ENCODE measurements around the gene PCDHA8. TPM values are rescaled to one million over a fixed set of nuclear protein-coding genes. Genes with fewer than 3 reads are reported as not detected.
"Not testable (repeated sequence)": the region's sequence is repeated elsewhere in the genome, so short reads cannot be mapped to it uniquely, and the experiment has no call there.

PCDHA8 gene
- total RNA-seq, result not detected

DNA sequence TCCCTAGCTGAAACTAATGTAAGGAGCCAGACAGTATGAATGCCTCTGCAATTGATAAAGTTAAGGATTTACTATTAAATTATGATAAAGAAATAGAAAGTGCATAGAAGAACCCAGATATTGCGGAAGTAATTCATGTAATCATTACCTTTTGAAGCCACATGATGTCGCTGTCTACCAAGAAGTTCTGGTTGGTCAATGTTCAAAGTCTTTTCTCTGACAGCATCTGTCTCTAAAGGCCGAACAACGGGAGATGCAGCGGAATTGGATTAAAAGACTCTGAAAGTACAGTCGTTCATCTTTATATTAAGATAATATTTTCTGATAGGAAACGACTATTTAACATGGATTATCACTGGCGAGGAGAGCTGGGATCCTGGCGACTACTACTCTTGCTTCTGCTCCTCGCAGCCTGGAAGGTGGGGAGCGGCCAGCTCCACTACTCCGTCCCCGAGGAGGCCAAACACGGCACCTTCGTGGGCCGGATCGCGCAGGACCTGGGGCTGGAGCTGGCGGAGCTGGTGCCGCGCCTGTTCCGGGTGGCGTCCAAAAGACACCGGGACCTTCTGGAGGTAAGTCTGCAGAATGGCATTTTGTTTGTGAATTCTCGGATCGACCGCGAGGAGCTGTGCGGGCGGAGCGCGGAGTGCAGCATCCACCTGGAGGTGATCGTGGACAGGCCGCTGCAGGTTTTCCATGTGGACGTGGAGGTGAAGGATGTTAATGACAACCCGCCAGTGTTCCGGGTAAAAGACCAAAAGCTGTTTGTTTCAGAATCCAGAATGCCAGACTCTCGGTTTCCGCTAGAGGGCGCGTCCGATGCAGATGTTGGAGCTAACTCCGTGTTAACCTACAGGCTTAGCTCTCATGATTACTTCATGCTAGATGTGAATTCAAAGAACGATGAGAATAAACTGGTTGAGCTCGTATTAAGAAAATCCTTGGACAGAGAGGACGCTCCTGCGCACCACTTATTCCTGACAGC lies at the start of gene PCDHA8:
Gene PCDHA8, plus strand, starts transcription at position 210 of the 985 bp plus-strand sequence. Its CDS starts 135 bp downstream, at position 345.
- Mint-ChIP-seq H3K9me3 (ENCODE audit: insufficient read depth) (peaks cover 22% of the 10 kb centered on the region), H3K27me3 (ENCODE audit: low read depth) (no peaks in the 10 kb centered on the region), H3K4me1 (ENCODE audit: low read depth) (no peaks in the 10 kb centered on the region), H3K36me3 (ENCODE audit: low read depth) (peaks cover 5% of the 10 kb centered on the region), H3K4me3 (peak within 1 kb of the TSS; percentile 22), H3K27ac (no peak within 1 kb of the TSS)
- DNase-seq, result no peak
- no peak for ATAC-seq
- CTCF ChIA-PET, result interaction anchor here (1.5 to 1.6 kb wide), 2 partner anchors 11 to 56 kb away, joined by 4 to 6 read pairs; partner anchors contain the start of gene PCDHA1
- POLR2A ChIA-PET, result no interaction called here

- H3K27ac Mint-ChIP-seq, result no peak within 1 kb of the TSS
- H3K9me3 Mint-ChIP-seq (ENCODE audit: insufficient read depth), result peaks cover 13% of the 10 kb centered on the region
- ATAC-seq (no peak), DNase-seq (no peak)
- CTCF ChIA-PET, result interaction anchor here (1.3 kb wide), 1 partner anchor 11 kb away, joined by 3 read pairs; no protein-coding TSS in a partner anchor
- no peaks in the 10 kb centered on the region for H3K27me3 Mint-ChIP-seq (ENCODE audit: low read depth)
- peaks cover 1% of the 10 kb centered on the region for H3K36me3 Mint-ChIP-seq (ENCODE audit: low read depth)
- no peaks in the 10 kb centered on the region for H3K4me1 Mint-ChIP-seq (ENCODE audit: low read depth)
- H3K4me3 Mint-ChIP-seq, result no peak within 1 kb of the TSS
- POLR2A ChIA-PET, result no interaction called here
These were observed 46.3 kb upstream of the PCDHA8 start, which contains the start of gene PCDHA2 for GRCh38 chr5:140794595-140795258. Gene PCDHA2 (plus strand): TSS chr5:140794852.

GRCh38 chr5:140795259-140795641 lies 45.7 kb upstream of the PCDHA8 start:
- Mint-ChIP-seq H3K9me3 (ENCODE audit: insufficient read depth) (peaks cover 11% of the 10 kb centered on the region), H3K27ac (no peak overlapping the region), H3K4me3 (no peak overlapping the region), H3K4me1 (ENCODE audit: low read depth) (no peaks in the 10 kb centered on the region), H3K36me3 (ENCODE audit: low read depth) (peaks cover 1% of the 10 kb centered on the region), H3K27me3 (ENCODE audit: low read depth) (no peaks in the 10 kb centered on the region)
- DNase-seq, result no peak
- no peak for ATAC-seq
- POLR2A ChIA-PET, result interaction anchor here (0.6 kb wide), 1 partner anchor 20 kb away, joined by 3 read pairs; no protein-coding TSS in a partner anchor
- CTCF ChIA-PET, result interaction anchor here (1.3 kb wide), 1 partner anchor 11 kb away, joined by 3 read pairs; no protein-coding TSS in a partner anchor

DNA sequence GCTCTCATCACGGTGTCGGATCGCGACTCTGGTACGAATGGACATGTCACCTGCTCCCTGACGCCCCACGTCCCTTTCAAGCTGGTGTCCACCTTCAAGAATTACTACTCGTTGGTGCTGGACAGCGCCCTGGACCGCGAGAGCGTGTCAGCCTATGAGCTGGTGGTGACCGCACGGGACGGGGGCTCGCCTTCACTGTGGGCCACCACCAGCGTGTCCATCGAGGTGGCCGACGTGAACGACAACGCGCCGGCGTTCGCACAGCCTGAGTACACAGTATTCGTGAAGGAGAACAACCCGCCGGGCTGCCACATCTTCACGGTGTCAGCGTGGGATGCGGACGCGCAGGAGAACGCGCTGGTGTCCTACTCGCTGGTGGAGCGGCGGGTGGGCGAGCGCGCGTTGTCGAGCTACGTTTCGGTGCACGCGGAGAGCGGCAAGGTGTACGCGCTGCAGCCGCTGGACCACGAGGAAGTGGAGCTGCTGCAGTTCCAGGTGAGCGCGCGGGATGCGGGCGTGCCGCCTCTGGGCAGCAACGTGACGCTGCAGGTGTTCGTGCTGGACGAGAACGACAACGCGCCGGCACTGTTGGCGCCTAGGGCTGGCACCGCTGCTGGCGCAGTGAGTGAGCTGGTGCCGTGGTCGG lies 44.8 kb upstream of the PCDHA8 start:
- H3K27ac Mint-ChIP-seq; H3K4me3 Mint-ChIP-seq; H3K36me3 Mint-ChIP-seq (ENCODE audit: low read depth); ATAC-seq; DNase-seq; H3K4me1 Mint-ChIP-seq (ENCODE audit: low read depth); CTCF ChIA-PET; H3K27me3 Mint-ChIP-seq (ENCODE audit: low read depth): not testable (repeated sequence)
- H3K9me3 Mint-ChIP-seq (ENCODE audit: insufficient read depth), result peaks cover 14% of the 10 kb centered on the region
- POLR2A ChIA-PET, result interaction anchor here (0.6 kb wide), 2 partner anchors 19 to 411 kb away, joined by 3 read pairs; no protein-coding TSS in a partner anchor

DNA sequence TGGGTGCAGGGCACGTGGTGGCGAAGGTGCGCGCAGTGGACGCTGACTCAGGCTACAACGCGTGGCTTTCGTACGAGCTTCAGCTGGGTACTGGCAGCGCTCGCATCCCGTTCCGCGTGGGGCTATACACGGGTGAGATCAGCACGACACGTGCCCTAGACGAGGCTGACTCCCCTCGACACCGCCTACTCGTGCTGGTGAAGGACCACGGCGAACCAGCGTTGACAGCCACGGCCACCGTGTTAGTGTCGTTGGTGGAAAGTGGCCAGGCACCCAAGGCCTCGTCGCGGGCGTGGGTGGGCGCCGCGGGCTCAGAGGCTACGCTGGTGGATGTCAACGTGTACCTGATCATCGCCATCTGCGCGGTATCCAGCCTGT lies 44.3 kb upstream of the PCDHA8 start:
- H3K4me3 Mint-ChIP-seq, result no peak overlapping the region
- no peak for ATAC-seq
- POLR2A ChIA-PET, result interaction anchor here (0.6 kb wide), 1 partner anchor 410 kb away, joined by 3 read pairs; no protein-coding TSS in a partner anchor
- peaks cover 1% of the 10 kb centered on the region for H3K36me3 Mint-ChIP-seq (ENCODE audit: low read depth)
- no peak for DNase-seq
- H3K27me3 Mint-ChIP-seq (ENCODE audit: low read depth), result no peaks in the 10 kb centered on the region
- peaks cover 19% of the 10 kb centered on the region for H3K9me3 Mint-ChIP-seq (ENCODE audit: insufficient read depth)
- H3K4me1 Mint-ChIP-seq (ENCODE audit: low read depth), result no peaks in the 10 kb centered on the region
- no peak overlapping the region for H3K27ac Mint-ChIP-seq
- CTCF ChIA-PET, result no interaction called here

GRCh38 chr5:140800816-140801493 lies 40.0 kb upstream of the PCDHA8 start, which contains the start of gene PCDHA3:
Gene PCDHA3 (plus strand): TSS chr5:140801057.
- peaks cover 31% of the 10 kb centered on the region for H3K9me3 Mint-ChIP-seq (ENCODE audit: insufficient read depth)
- H3K4me1 Mint-ChIP-seq (ENCODE audit: low read depth), result no peaks in the 10 kb centered on the region
- POLR2A ChIA-PET, result no interaction called here
- ATAC-seq (no peak), DNase-seq (no peak)
- H3K36me3 Mint-ChIP-seq (ENCODE audit: low read depth), result no peaks in the 10 kb centered on the region
- H3K27ac Mint-ChIP-seq, result no peak within 1 kb of the TSS
- peak within 1 kb of the TSS; percentile 15 for H3K4me3 Mint-ChIP-seq
- CTCF ChIA-PET, result no interaction called here
- peaks cover under 1% of the 10 kb centered on the region for H3K27me3 Mint-ChIP-seq (ENCODE audit: low read depth)

GRCh38 chr5:140801494-140801841 lies 39.5 kb upstream of the PCDHA8 start:
- CTCF ChIA-PET, result no interaction called here
- POLR2A ChIA-PET, result no interaction called here
- peaks cover 2% of the 10 kb centered on the region for H3K27me3 Mint-ChIP-seq (ENCODE audit: low read depth)
- DNase-seq (no peak), ATAC-seq (no peak)
- no peaks in the 10 kb centered on the region for H3K36me3 Mint-ChIP-seq (ENCODE audit: low read depth)
- H3K27ac Mint-ChIP-seq, result no peak overlapping the region
- peaks cover 31% of the 10 kb centered on the region for H3K9me3 Mint-ChIP-seq (ENCODE audit: insufficient read depth)
- H3K4me1 Mint-ChIP-seq (ENCODE audit: low read depth), result no peaks in the 10 kb centered on the region
- H3K4me3 Mint-ChIP-seq, result no peak overlapping the region

- H3K4me3 Mint-ChIP-seq; CTCF ChIA-PET; DNase-seq; ATAC-seq; H3K27ac Mint-ChIP-seq; POLR2A ChIA-PET; H3K36me3 Mint-ChIP-seq (ENCODE audit: low read depth); H3K27me3 Mint-ChIP-seq (ENCODE audit: low read depth); H3K4me1 Mint-ChIP-seq (ENCODE audit: low read depth): not testable (repeated sequence)
- H3K9me3 Mint-ChIP-seq (ENCODE audit: insufficient read depth), result peaks cover 32% of the 10 kb centered on the region
These were observed 38.6 kb upstream of the PCDHA8 start for GRCh38 chr5:140802381-140802780.

DNA sequence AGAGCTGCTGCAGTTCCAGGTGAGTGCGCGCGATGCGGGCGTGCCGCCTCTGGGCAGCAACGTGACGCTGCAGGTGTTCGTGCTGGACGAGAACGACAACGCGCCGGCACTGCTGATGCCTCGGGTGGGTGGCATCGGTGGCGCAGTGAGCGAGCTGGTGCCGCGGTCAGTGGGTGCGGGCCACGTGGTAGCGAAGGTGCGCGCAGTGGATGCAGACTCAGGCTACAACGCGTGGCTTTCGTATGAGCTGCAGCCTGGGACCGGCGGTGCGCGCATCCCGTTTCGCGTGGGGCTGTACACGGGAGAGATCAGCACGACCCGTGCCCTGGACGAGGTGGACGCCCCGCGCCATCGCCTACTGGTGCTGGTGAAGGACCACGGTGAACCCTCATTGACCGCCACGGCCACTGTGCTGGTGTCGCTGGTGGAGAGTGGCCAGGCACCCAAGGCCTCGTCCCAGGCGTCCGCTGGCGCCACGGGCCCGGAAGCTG lies 38.2 kb upstream of the PCDHA8 start:
- POLR2A ChIA-PET, result no interaction called here

DNA sequence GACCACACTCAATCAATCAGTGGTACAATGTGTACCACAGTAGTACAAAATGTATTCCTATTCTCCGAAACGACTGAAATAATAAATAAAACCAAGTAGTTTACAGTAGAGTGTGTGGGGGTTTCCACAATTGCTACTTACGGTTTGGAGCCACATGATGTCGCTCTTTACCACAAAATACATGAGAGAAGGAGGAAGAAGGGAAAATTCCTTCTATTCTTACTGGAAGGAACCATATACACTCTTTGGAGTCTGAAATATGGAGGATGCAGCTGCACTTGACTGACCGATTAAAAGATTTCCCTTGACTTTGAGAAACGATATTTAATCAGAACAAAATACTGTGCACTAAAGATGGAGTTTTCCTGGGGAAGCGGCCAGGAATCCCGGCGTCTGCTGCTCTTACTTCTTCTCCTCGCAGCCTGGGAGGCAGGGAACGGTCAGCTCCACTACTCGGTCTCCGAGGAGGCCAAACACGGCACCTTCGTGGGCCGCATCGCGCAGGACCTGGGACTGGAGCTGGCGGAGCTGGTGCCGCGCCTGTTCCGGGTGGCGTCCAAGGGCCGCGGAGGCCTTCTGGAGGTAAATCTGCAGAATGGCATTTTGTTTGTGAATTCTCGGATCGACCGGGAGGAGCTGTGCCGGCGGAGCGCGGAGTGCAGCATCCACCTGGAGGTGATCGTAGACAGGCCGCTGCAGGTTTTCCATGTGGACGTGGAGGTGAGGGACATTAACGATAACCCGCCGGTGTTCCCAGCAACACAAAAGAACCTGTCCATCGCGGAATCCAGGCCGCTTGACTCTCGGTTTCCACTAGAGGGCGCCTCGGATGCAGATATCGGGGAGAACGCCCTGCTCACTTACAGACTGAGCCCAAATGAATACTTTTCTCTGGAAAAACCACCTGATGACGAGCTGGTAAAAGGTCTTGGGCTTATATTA lies 33.9 kb upstream of the PCDHA8 start, which contains the start of gene PCDHA4:
Gene PCDHA4, plus strand, starts transcription at position 235 of the 942 bp plus-strand sequence.
- H3K27me3 Mint-ChIP-seq (ENCODE audit: low read depth), result peaks cover 2% of the 10 kb centered on the region
- DNase-seq, result no peak
- no peaks in the 10 kb centered on the region for H3K4me1 Mint-ChIP-seq (ENCODE audit: low read depth)
- ChIA-PET POLR2A (no interaction called here), CTCF (interaction anchor here (0.7 to 1.7 kb wide), 3 partner anchors 13 to 62 kb away, joined by 3 to 6 read pairs (median 3); partner anchors contain the start of gene PCDHA5)
- H3K4me3 Mint-ChIP-seq, result no peak within 1 kb of the TSS
- no peak for ATAC-seq
- peaks cover 21% of the 10 kb centered on the region for H3K9me3 Mint-ChIP-seq (ENCODE audit: insufficient read depth)
- H3K27ac Mint-ChIP-seq, result no peak within 1 kb of the TSS
- peaks cover 2% of the 10 kb centered on the region for H3K36me3 Mint-ChIP-seq (ENCODE audit: low read depth)

More for the DNA sequence above, 38.2 kb upstream of the PCDHA8 start:
- DNase-seq (no peak), ATAC-seq (no peak)
- H3K27me3 Mint-ChIP-seq (ENCODE audit: low read depth), result peaks cover 2% of the 10 kb centered on the region
- no peak overlapping the region for H3K4me3 Mint-ChIP-seq
- H3K4me1 Mint-ChIP-seq (ENCODE audit: low read depth), result no peaks in the 10 kb centered on the region
- no peaks in the 10 kb centered on the region for H3K36me3 Mint-ChIP-seq (ENCODE audit: low read depth)
- CTCF ChIA-PET, result no interaction called here
- no peak overlapping the region for H3K27ac Mint-ChIP-seq
- peaks cover 34% of the 10 kb centered on the region for H3K9me3 Mint-ChIP-seq (ENCODE audit: insufficient read depth)

Measured in activated CD8-positive, alpha-beta T cell treated with anti-CD3 and anti-CD28 coated beads, Interleukin-2, amount 10 ng/mL, durations not matched to agents 7 days and 5 days (primary cell).